Measurements from ENCODE around the gene LRP1B.

The LRP1B gene

GRCh38 chr2:140270224-140270623 lies 1860.6 kb downstream of the LRP1B start:
- no peaks in the 10 kb centered on the region for H3K9me3 ChIP-seq (ENCODE audit: control insufficient read depth, low read length)
- no peaks in the 10 kb centered on the region for H3K27me3 ChIP-seq (replicated peaks; ENCODE audit: control insufficient read depth, insufficient read depth, low read length, poor library complexity, severe bottlenecking)
- H3K27ac ChIP-seq (ENCODE audit: insufficient read depth, low read length, poor library complexity, severe bottlenecking), result no peak overlapping the region
- H3K4me1 ChIP-seq (ENCODE audit: control insufficient read depth, insufficient read depth, low read length, poor library complexity, severe bottlenecking), result no peaks in the 10 kb centered on the region
- no peak for DNase-seq
- no peaks in the 10 kb centered on the region for H3K36me3 ChIP-seq (ENCODE audit: control insufficient read depth, insufficient read depth, low read length)
- no peak overlapping the region for H3K4me3 ChIP-seq (ENCODE audit: insufficient read depth, low read depth, low read length, poor library complexity, severe bottlenecking)

GRCh38 chr2:140269000-140269399 lies 1861.8 kb downstream of the LRP1B start:
- no peaks in the 10 kb centered on the region for H3K27me3 ChIP-seq (replicated peaks; ENCODE audit: control insufficient read depth, insufficient read depth, low read length, poor library complexity, severe bottlenecking)
- no peaks in the 10 kb centered on the region for H3K9me3 ChIP-seq (ENCODE audit: control insufficient read depth, low read length)
- no peak overlapping the region for H3K27ac ChIP-seq (ENCODE audit: insufficient read depth, low read length, poor library complexity, severe bottlenecking)
- DNase-seq, result no peak
- no peaks in the 10 kb centered on the region for H3K36me3 ChIP-seq (ENCODE audit: control insufficient read depth, insufficient read depth, low read length)
- no peak overlapping the region for H3K4me3 ChIP-seq (ENCODE audit: insufficient read depth, low read depth, low read length, poor library complexity, severe bottlenecking)
- no peaks in the 10 kb centered on the region for H3K4me1 ChIP-seq (ENCODE audit: control insufficient read depth, insufficient read depth, low read length, poor library complexity, severe bottlenecking)

- Histone ChIP-seq H3K27me3 (replicated peaks; ENCODE audit: control insufficient read depth, insufficient read depth, low read length, poor library complexity, severe bottlenecking) (no peaks in the 10 kb centered on the region), H3K4me3 (ENCODE audit: insufficient read depth, low read depth, low read length, poor library complexity, severe bottlenecking) (no peak overlapping the region), H3K27ac (ENCODE audit: insufficient read depth, low read length, poor library complexity, severe bottlenecking) (no peak overlapping the region), H3K36me3 (ENCODE audit: control insufficient read depth, insufficient read depth, low read length) (no peaks in the 10 kb centered on the region), H3K9me3 (ENCODE audit: control insufficient read depth, low read length) (no peaks in the 10 kb centered on the region), H3K4me1 (ENCODE audit: control insufficient read depth, insufficient read depth, low read length, poor library complexity, severe bottlenecking) (no peaks in the 10 kb centered on the region)
- DNase-seq, result no peak
Observed at GRCh38 chr2:140262908-140263307, 1867.9 kb downstream of the LRP1B start.

GRCh38 chr2:140257692-140258300 lies 1873.0 kb downstream of the LRP1B start:
- H3K27ac ChIP-seq (ENCODE audit: insufficient read depth, low read length, poor library complexity, severe bottlenecking), result no peak overlapping the region
- H3K36me3 ChIP-seq (ENCODE audit: control insufficient read depth, insufficient read depth, low read length), result no peaks in the 10 kb centered on the region
- H3K4me1 ChIP-seq (ENCODE audit: control insufficient read depth, insufficient read depth, low read length, poor library complexity, severe bottlenecking), result no peaks in the 10 kb centered on the region
- no peak for DNase-seq
- no peaks in the 10 kb centered on the region for H3K9me3 ChIP-seq (ENCODE audit: control insufficient read depth, low read length)
- H3K27me3 ChIP-seq (replicated peaks; ENCODE audit: control insufficient read depth, insufficient read depth, low read length, poor library complexity, severe bottlenecking), result no peaks in the 10 kb centered on the region
- H3K4me3 ChIP-seq (ENCODE audit: insufficient read depth, low read depth, low read length, poor library complexity, severe bottlenecking), result no peak overlapping the region

- Histone ChIP-seq H3K4me1 (ENCODE audit: control insufficient read depth, insufficient read depth, low read length, poor library complexity, severe bottlenecking) (no peaks in the 10 kb centered on the region), H3K27ac (ENCODE audit: insufficient read depth, low read length, poor library complexity, severe bottlenecking) (no peak overlapping the region), H3K4me3 (ENCODE audit: insufficient read depth, low read depth, low read length, poor library complexity, severe bottlenecking) (no peak overlapping the region), H3K27me3 (replicated peaks; ENCODE audit: control insufficient read depth, insufficient read depth, low read length, poor library complexity, severe bottlenecking) (no peaks in the 10 kb centered on the region), H3K36me3 (ENCODE audit: control insufficient read depth, insufficient read depth, low read length) (no peaks in the 10 kb centered on the region), H3K9me3 (ENCODE audit: control insufficient read depth, low read length) (no peaks in the 10 kb centered on the region)
- DNase-seq, result no peak
Observed at GRCh38 chr2:140256080-140256479, 1874.7 kb downstream of the LRP1B start.

GRCh38 chr2:140249821-140250220 lies 1881.0 kb downstream of the LRP1B start:
- DNase-seq, result no peak
- no peaks in the 10 kb centered on the region for H3K27me3 ChIP-seq (replicated peaks; ENCODE audit: control insufficient read depth, insufficient read depth, low read length, poor library complexity, severe bottlenecking)
- H3K36me3 ChIP-seq (ENCODE audit: control insufficient read depth, insufficient read depth, low read length), result no peaks in the 10 kb centered on the region
- no peak overlapping the region for H3K27ac ChIP-seq (ENCODE audit: insufficient read depth, low read length, poor library complexity, severe bottlenecking)
- H3K4me3 ChIP-seq (ENCODE audit: insufficient read depth, low read depth, low read length, poor library complexity, severe bottlenecking), result no peak overlapping the region
- no peaks in the 10 kb centered on the region for H3K4me1 ChIP-seq (ENCODE audit: control insufficient read depth, insufficient read depth, low read length, poor library complexity, severe bottlenecking)
- no peaks in the 10 kb centered on the region for H3K9me3 ChIP-seq (ENCODE audit: control insufficient read depth, low read length)

- no peak overlapping the region for H3K4me3 ChIP-seq (ENCODE audit: insufficient read depth, low read depth, low read length, poor library complexity, severe bottlenecking)
- no peak for DNase-seq
- H3K9me3 ChIP-seq (ENCODE audit: control insufficient read depth, low read length), result no peaks in the 10 kb centered on the region
- no peaks in the 10 kb centered on the region for H3K4me1 ChIP-seq (ENCODE audit: control insufficient read depth, insufficient read depth, low read length, poor library complexity, severe bottlenecking)
- no peak overlapping the region for H3K27ac ChIP-seq (ENCODE audit: insufficient read depth, low read length, poor library complexity, severe bottlenecking)
- no peaks in the 10 kb centered on the region for H3K36me3 ChIP-seq (ENCODE audit: control insufficient read depth, insufficient read depth, low read length)
- H3K27me3 ChIP-seq (replicated peaks; ENCODE audit: control insufficient read depth, insufficient read depth, low read length, poor library complexity, severe bottlenecking), result no peaks in the 10 kb centered on the region
Observed at GRCh38 chr2:140248623-140249022, 1882.2 kb downstream of the LRP1B start.

- Histone ChIP-seq H3K9me3 (ENCODE audit: control insufficient read depth, low read length) (no peaks in the 10 kb centered on the region), H3K4me1 (ENCODE audit: control insufficient read depth, insufficient read depth, low read length, poor library complexity, severe bottlenecking) (no peaks in the 10 kb centered on the region), H3K36me3 (ENCODE audit: control insufficient read depth, insufficient read depth, low read length) (no peaks in the 10 kb centered on the region), H3K4me3 (ENCODE audit: insufficient read depth, low read depth, low read length, poor library complexity, severe bottlenecking) (no peak overlapping the region), H3K27ac (ENCODE audit: insufficient read depth, low read length, poor library complexity, severe bottlenecking) (no peak overlapping the region), H3K27me3 (replicated peaks; ENCODE audit: control insufficient read depth, insufficient read depth, low read length, poor library complexity, severe bottlenecking) (no peaks in the 10 kb centered on the region)
- no peak for DNase-seq
Observed at GRCh38 chr2:140247451-140248195, 1883.2 kb downstream of the LRP1B start.

- Histone ChIP-seq H3K9me3 (ENCODE audit: control insufficient read depth, low read length) (no peaks in the 10 kb centered on the region), H3K36me3 (ENCODE audit: control insufficient read depth, insufficient read depth, low read length) (no peaks in the 10 kb centered on the region), H3K4me3 (ENCODE audit: insufficient read depth, low read depth, low read length, poor library complexity, severe bottlenecking) (no peak overlapping the region), H3K27me3 (replicated peaks; ENCODE audit: control insufficient read depth, insufficient read depth, low read length, poor library complexity, severe bottlenecking) (no peaks in the 10 kb centered on the region), H3K27ac (ENCODE audit: insufficient read depth, low read length, poor library complexity, severe bottlenecking) (no peak overlapping the region), H3K4me1 (ENCODE audit: control insufficient read depth, insufficient read depth, low read length, poor library complexity, severe bottlenecking) (no peaks in the 10 kb centered on the region)
- no peak for DNase-seq
Observed at GRCh38 chr2:140246957-140247356, 1883.9 kb downstream of the LRP1B start.

- Histone ChIP-seq H3K27ac (ENCODE audit: insufficient read depth, low read length, poor library complexity, severe bottlenecking) (no peak overlapping the region), H3K9me3 (ENCODE audit: control insufficient read depth, low read length) (no peaks in the 10 kb centered on the region), H3K27me3 (replicated peaks; ENCODE audit: control insufficient read depth, insufficient read depth, low read length, poor library complexity, severe bottlenecking) (no peaks in the 10 kb centered on the region)
Observed at GRCh38 chr2:140246058-140246457, 1884.8 kb downstream of the LRP1B start.

More at GRCh38 chr2:140246058-140246457, 1884.8 kb downstream of the LRP1B start:
- Histone ChIP-seq H3K4me3 (ENCODE audit: insufficient read depth, low read depth, low read length, poor library complexity, severe bottlenecking) (no peak overlapping the region), H3K36me3 (ENCODE audit: control insufficient read depth, insufficient read depth, low read length) (no peaks in the 10 kb centered on the region), H3K4me1 (ENCODE audit: control insufficient read depth, insufficient read depth, low read length, poor library complexity, severe bottlenecking) (no peaks in the 10 kb centered on the region)
- DNase-seq, result no peak

All from effector memory CD4-positive, alpha-beta T cell (primary cell).